ENCODE data around the gene ZNF319.

DNA sequence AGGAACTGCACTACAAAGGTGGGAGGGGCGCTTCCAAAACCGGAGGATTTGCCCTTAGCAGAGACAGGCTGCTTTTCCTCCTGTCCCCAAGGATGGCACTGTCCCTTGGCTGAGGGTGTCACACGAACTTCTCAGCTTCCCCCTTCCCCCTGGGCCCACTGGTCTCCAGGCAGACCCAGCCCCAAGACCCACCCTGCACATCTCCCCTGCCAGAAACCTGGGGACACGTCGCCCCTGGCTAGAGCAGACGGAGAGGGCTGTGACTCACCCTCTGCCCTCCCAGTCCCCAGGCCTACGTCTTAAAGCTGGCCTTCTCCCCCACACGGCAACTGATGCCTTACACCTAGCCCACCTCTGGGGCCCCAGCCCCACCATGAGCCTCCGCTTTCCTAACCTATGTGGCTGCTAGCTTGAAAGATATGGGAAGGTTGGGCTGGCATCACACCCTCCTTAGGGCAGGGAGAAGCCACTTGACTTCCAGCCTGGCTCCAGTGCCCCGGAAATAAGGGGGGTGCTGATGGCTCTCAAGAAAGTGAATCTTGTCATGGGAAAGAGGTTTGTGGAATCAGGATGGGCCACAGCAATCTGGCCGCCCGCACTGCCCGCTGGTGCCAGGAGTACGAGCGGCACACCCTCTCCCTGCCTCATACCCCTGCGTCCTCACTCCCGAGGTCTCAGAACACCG, 4.6 kb downstream of the ZNF319 start:
- TF ChIP-seq, protein P1, sequence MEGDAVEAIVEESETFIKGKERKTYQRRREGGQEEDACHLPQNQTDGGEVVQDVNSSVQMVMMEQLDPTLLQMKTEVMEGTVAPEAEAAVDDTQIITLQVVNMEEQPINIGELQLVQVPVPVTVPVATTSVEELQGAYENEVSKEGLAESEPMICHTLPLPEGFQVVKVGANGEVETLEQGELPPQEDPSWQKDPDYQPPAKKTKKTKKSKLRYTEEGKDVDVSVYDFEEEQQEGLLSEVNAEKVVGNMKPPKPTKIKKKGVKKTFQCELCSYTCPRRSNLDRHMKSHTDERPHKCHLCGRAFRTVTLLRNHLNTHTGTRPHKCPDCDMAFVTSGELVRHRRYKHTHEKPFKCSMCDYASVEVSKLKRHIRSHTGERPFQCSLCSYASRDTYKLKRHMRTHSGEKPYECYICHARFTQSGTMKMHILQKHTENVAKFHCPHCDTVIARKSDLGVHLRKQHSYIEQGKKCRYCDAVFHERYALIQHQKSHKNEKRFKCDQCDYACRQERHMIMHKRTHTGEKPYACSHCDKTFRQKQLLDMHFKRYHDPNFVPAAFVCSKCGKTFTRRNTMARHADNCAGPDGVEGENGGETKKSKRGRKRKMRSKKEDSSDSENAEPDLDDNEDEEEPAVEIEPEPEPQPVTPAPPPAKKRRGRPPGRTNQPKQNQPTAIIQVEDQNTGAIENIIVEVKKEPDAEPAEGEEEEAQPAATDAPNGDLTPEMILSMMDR (conservative IDR thresholded peaks at IDR 0.05; ENCODE audit: low read length): no peak
- TF ChIP-seq EZH2phosphoT487 (IDR thresholded peaks at IDR 0.05; ENCODE audit: borderline replicate concordance, low read depth, low read length): no peak

All from OCI-LY7 (cell line).